Measurements from ENCODE around the gene RPL4. TPM values are rescaled to one million over a fixed set of nuclear protein-coding genes. Genes with fewer than 3 reads are reported as not detected.

The RPL4 gene
- 4,627 TPM for total RNA-seq (2013)
- polyA plus RNA-seq: 1,000 to 10,000 TPM in 1 of 3 donors, 100 to 1,000 TPM in 2; 533 to 1,696 (median 536) TPM
- 1,056 and 1,774 TPM in 2 replicates for polyA minus RNA-seq
- 421 to 1,562 (median 1,308) reads per million in 11 experiments for total RNA-seq

- DNase-seq: peak; percentile 83 to 86 (median 86)
- Mint-ChIP-seq H3K9me3 (no peaks in the 10 kb centered on the region), H3K4me3 (peak within 1 kb of the TSS; percentile 100), H3K4me1 (peaks cover 30% of the 10 kb centered on the region), H3K36me3 (peaks cover 33 to 37% of the 10 kb centered on the region in 2 donors), H3K27ac (peak within 1 kb of the TSS; percentile 94 to 99 (median 97)), H3K27me3 (ENCODE audit: low read depth in 3 of 3) (peaks cover 0 to 2% (median 0%) of the 10 kb centered on the region in 3 donors)
- Histone ChIP-seq H3K4me1 (ENCODE audit: control insufficient read depth in 1 of 2, insufficient read depth in 2 of 2, low read length in 2 of 2) (peaks cover 25 to 40% of the 10 kb centered on the region in 2 donors), H3K4me2 (replicated peaks; ENCODE audit: extremely low read depth, low read length, poor library complexity, severe bottlenecking) (peak within 1 kb of the TSS; percentile 99), H3K36me3 (replicated peaks in 1 of 2; ENCODE audit: control insufficient read depth in 1 of 2, insufficient read depth in 2 of 2, low read length in 2 of 2) (peaks cover 34 to 36% of the 10 kb centered on the region in 2 donors), H4K20me1 (ENCODE audit: insufficient read depth, low read length) (peaks cover 36% of the 10 kb centered on the region), H3K9ac (ENCODE audit: insufficient read depth, low read length, poor library complexity, severe bottlenecking) (peak within 1 kb of the TSS; percentile 83), H3K4me3 (replicated peaks in 1 of 3; ENCODE audit: low read depth in 2 of 3, low read length in 3 of 3) (peak within 1 kb of the TSS; percentile 92 to 98 (median 97)), H3K79me2 (ENCODE audit: insufficient read depth, low read length) (peaks cover 73% of the 10 kb centered on the region), H3K27me3 (ENCODE audit: control insufficient read depth in 2 of 2, insufficient read depth in 2 of 2, low read length in 2 of 2) (no peaks in the 10 kb centered on the region), H3K9me3 (replicated peaks in 1 of 2; ENCODE audit: control insufficient read depth in 1 of 2, insufficient read depth in 1 of 2, low read length in 2 of 2) (no peaks in the 10 kb centered on the region), H3K27ac (ENCODE audit: low read depth in 1 of 2, low read length in 2 of 2) (peak within 1 kb of the TSS; percentile 88 to 92), H2AFZ (ENCODE audit: insufficient read depth, low read depth, low read length, poor library complexity, severe bottlenecking) (peak within 1 kb of the TSS; percentile 97)
- intact Hi-C loops (cut with micrococcal nuclease): loop anchor here in 1 of 2 donors (5.0 kb wide), 1 partner anchor 117 kb away; the partner anchor contains the start of gene MAP2K1
- no peak for TF ChIP-seq CTCF (IDR thresholded peaks at IDR 0.05)
- WGBS (ENCODE audit: insufficient coverage): 1% methylated on average over 28 of the region's 46 CpGs
Observed at GRCh38 chr15:66504563-66505429, at the start of gene RPL4, which contains the start of gene ZWILCH. Gene RPL4, minus strand, starts transcription at chr15:66504855. Its CDS starts 65 bp downstream, at chr15:66504790. Gene ZWILCH, plus strand, starts transcription at chr15:66505326. Its CDS starts 13 bp downstream, at chr15:66505339.

GRCh38 chr15:66545255-66545654, 40.6 kb upstream of the RPL4 start:
- Histone ChIP-seq H3K4me3 (replicated peaks in 1 of 3; ENCODE audit: low read depth in 2 of 3, low read length in 3 of 3) (no peak overlapping the region), H2AFZ (ENCODE audit: insufficient read depth, low read depth, low read length, poor library complexity, severe bottlenecking) (no peak overlapping the region), H4K20me1 (ENCODE audit: insufficient read depth, low read length) (no peaks in the 10 kb centered on the region), H3K36me3 (replicated peaks in 1 of 2; ENCODE audit: control insufficient read depth in 1 of 2, insufficient read depth in 2 of 2, low read length in 2 of 2) (peaks cover 22 to 38% of the 10 kb centered on the region in 2 donors), H3K27ac (ENCODE audit: low read depth in 1 of 2, low read length in 2 of 2) (no peak overlapping the region), H3K4me2 (replicated peaks; ENCODE audit: extremely low read depth, low read length, poor library complexity, severe bottlenecking) (no peak overlapping the region), H3K27me3 (ENCODE audit: control insufficient read depth in 2 of 2, insufficient read depth in 2 of 2, low read length in 2 of 2) (no peaks in the 10 kb centered on the region), H3K79me2 (ENCODE audit: insufficient read depth, low read length) (no peaks in the 10 kb centered on the region), H3K9me3 (replicated peaks in 1 of 2; ENCODE audit: control insufficient read depth in 1 of 2, insufficient read depth in 1 of 2, low read length in 2 of 2) (no peaks in the 10 kb centered on the region), H3K4me1 (ENCODE audit: control insufficient read depth in 1 of 2, insufficient read depth in 2 of 2, low read length in 2 of 2) (no peaks in the 10 kb centered on the region), H3K9ac (ENCODE audit: insufficient read depth, low read length, poor library complexity, severe bottlenecking) (no peak overlapping the region)
- no peak for DNase-seq
- H3K4me1 Mint-ChIP-seq: no peaks in the 10 kb centered on the region
- H3K27me3 Mint-ChIP-seq (ENCODE audit: low read depth in 3 of 3): peaks cover 0 to under 1% (median 0%) of the 10 kb centered on the region in 3 donors
- H3K27ac Mint-ChIP-seq: no peak overlapping the region
- H3K36me3 Mint-ChIP-seq: peaks cover 25 to 31% of the 10 kb centered on the region in 2 donors
- H3K4me3 Mint-ChIP-seq: no peak overlapping the region
- intact Hi-C loops (cut with micrococcal nuclease): no loop called here
- no peak for TF ChIP-seq CTCF (IDR thresholded peaks at IDR 0.05)
- WGBS (ENCODE audit: insufficient coverage): no CpG with 5 or more reads among the region's 1 CpG
- peaks cover 0 to 3% (median 0%) of the 10 kb centered on the region in 7 donors for H3K9me3 Mint-ChIP-seq
